ENCODE results near the gene ZNF117. TPM values are rescaled to one million over a fixed set of nuclear protein-coding genes. Genes with fewer than 3 reads are reported as not detected.

Gene ZNF117
- total RNA-seq, 1 experiment from 2014 or later: 9.8 TPM

Other genes with a start within 250 kb of the ZNF117 start
- 17.8 and 19.1 TPM in 2 replicates for gene ZNF138, start 196.6 kb downstream of the ZNF117 start, total RNA-seq (2014; rRNA removed; shearing (Covaris generic))
- 18.9 and 21.1 TPM in 2 replicates for gene ZNF273, start 87.8 kb downstream of the ZNF117 start, total RNA-seq (2014; rRNA removed; shearing (Covaris generic))
- gene ERV3-1, start 15.7 kb upstream of the ZNF117 start, total RNA-seq (2014; rRNA removed; shearing (Covaris generic)): 6.7 and 9.3 TPM in 2 replicates